Spleen (tissue), 11 donors: ENCODE measurements around the gene EPHB2. TPM values are rescaled to one million over a fixed set of nuclear protein-coding genes. Genes with fewer than 3 reads are reported as not detected.
"Not testable (repeated sequence)": the region's sequence is repeated elsewhere in the genome, so short reads cannot be mapped to it uniquely, and the experiment has no call there.

Experiments used
- DNase-seq: peaks from one replicate; pipeline ENCODE4 v3.0.0-alpha.2; 2020
- H3K27ac ChIP-seq, 8 donors: fragments of 200-600 bp; sonication (generic) in 7 of 8; 1 replicate in 4 of 8; 2 replicates in 4 of 8; pipeline versions ENCODE4 v1.5.0 to v1.8.0; 2016 to 2021; ENCODE audit warnings: inconsistent platforms in 4 of 8, mild to moderate bottlenecking in 4 of 8, moderate library complexity in 1 of 8
- H3K27me3 ChIP-seq, 7 donors: fragments of 200-600 bp; sonication (generic) in 6 of 7; replicated peaks in 1 of 7; 1 replicate in 4 of 7; 2 replicates in 3 of 7; pipeline versions ENCODE4 v1.5.0 to v1.8.0; 2016 to 2021; ENCODE audit warnings: inconsistent platforms in 3 of 7, mild to moderate bottlenecking in 1 of 7
- H3K36me3 ChIP-seq, 6 donors: fragments of 200-600 bp; sonication (generic) in 5 of 6; 1 replicate in 4 of 6; 2 replicates in 2 of 6; pipeline versions ENCODE4 v1.5.0 to v1.8.0; 2016 to 2021; ENCODE audit warnings: inconsistent platforms in 2 of 6
- H3K4me1 ChIP-seq, 6 donors: fragments of 200-600 bp; sonication (generic) in 5 of 6; 1 replicate in 3 of 6; 2 replicates in 3 of 6; pipeline versions ENCODE4 v1.5.0 to v1.8.0; 2016 to 2021; ENCODE audit warnings: inconsistent platforms in 3 of 6
- H3K4me3 ChIP-seq, 8 donors: fragments of 200-600 bp; sonication (generic) in 7 of 8; 1 replicate in 4 of 8; 2 replicates in 4 of 8; pipeline versions ENCODE4 v1.5.0 to v1.8.0; 2016 to 2021; ENCODE audit warnings: inconsistent platforms in 4 of 8, mild to moderate bottlenecking in 4 of 8, moderate library complexity in 2 of 8
- H3K9me3 ChIP-seq, 8 donors: fragments of 200-600 bp; sonication (generic) in 7 of 8; 1 replicate in 4 of 8; 2 replicates in 4 of 8; pipeline versions ENCODE4 v1.5.0 to v1.8.0; 2016 to 2021; ENCODE audit warnings: inconsistent platforms in 4 of 8
- CTCF ChIP-seq, 11 experiments: fragments of 200-600 bp in 7 of 11; fragments of 450-650 bp in 4 of 11; sonication (generic) in 4 of 11; IDR thresholded peaks in 8 of 11; conservative IDR thresholded peaks in 3 of 11; 1 replicate in 7 of 11; 2 replicates in 4 of 11; pipeline versions ENCODE4 v1.4.0 to v1.8.0; 2016 to 2021; ENCODE audit warnings: antibody characterized with exemption in 11 of 11, inconsistent platforms in 4 of 11, mild to moderate bottlenecking in 1 of 11
- POLR2A ChIP-seq, 3 donors: fragments of 450-650 bp; IDR thresholded peaks; one replicate each; pipeline ENCODE4 v1.5.1; 2017; ENCODE audit warnings: antibody characterized with exemption in 3 of 3, mild to moderate bottlenecking in 1 of 3
- POLR2AphosphoS5 ChIP-seq, 3 donors: sonication (generic); formaldehyde crosslinking; IDR thresholded peaks; one replicate each; pipeline ENCODE4 v1.5.1; 2017; ENCODE audit warnings: antibody characterized with exemption in 3 of 3
- WGBS, 5 donors: extraction: QIAGEN DNeasy Blood & Tissue Kit in 3 of 5; methylation state at CpG; one replicate each; pipeline versions ENCODE4 v1.1.5 to v1.1.7; 2013 to 2018; 5-methylcytosine and 5-hydroxymethylcytosine counted together
- intact Hi-C: fragments of 100-400 bp; cut with DNase I; formaldehyde crosslinking; loops from one replicate; pipeline ENCODE4 v1.15.0; 2023; ENCODE audit warnings: low total_unique reads
- polyA plus RNA-seq, 3 donors: library from polyadenylated mRNA; stranded (reverse); fragments of 200-250 nt; gene quantifications; one replicate each; pipeline ENCODE4 v1.2.1, GENCODE V29; 2013
- total RNA-seq, 7 donors: library from RNA; depleted of rRNA in 3 of 7; stranded (reverse); fragments of >200 nt in 3 of 7; fragmentation: NEBNext Ultra II Directional in 4 of 7; extraction: Animal tissue kit (Norgen Biotek cat#: 25700) in 4 of 7; gene quantifications; one replicate each; pipeline versions ENCODE4 v1.1.0 to v1.2.1, GENCODE V29; 2016 to 2021
- donor health status: healthy with polysubstance abuse.
- donor health status: DM: no; HTN: no; CAD: no; lungs with moderate emphysema.
- donor health status: DM: no; HTN: no; CAD: no.
- donor health status: Bipolar disorder and iron deficiency.
- donor health status: healthy.
- donor health status: DM: no; HTN: no; CAD: no.
- donor health status: DM: yes; HTN: yes; CAD: no.

EPHB2 gene
- total and polyA plus RNA-seq, 10 donors = 0.67 to 9.3 (median 6.3) TPM

GRCh38 chr1:22665752-22666151, 44.9 kb upstream of the EPHB2 start:
- no peak for DNase-seq
- Histone ChIP-seq H3K36me3 (peaks cover 0 to 8% (median 0%) of the 10 kb centered on the region in 6 donors), H3K27me3 (peaks cover 0 to 18% (median 0%) of the 10 kb centered on the region in 7 donors), H3K4me3 (no peak overlapping the region), H3K4me1 (peaks cover 0 to 30% (median 14%) of the 10 kb centered on the region in 6 donors), H3K9me3 (no peaks in the 10 kb centered on the region), H3K27ac (peak overlapping the region in 3 of 8 donors; percentile 23 to 54 (median 26))
- intact Hi-C loops = loop anchor here (10.0 kb wide), 1 partner anchor 269 kb away; no protein-coding TSS in a partner anchor
- 40 to 76% (median 56%) methylated on average over 7 of the region's 7 CpGs for WGBS, 5 donors
- TF ChIP-seq CTCF (IDR thresholded peaks at IDR 0.05 in 8 of 11, conservative IDR thresholded peaks at IDR 0.05 in 3 of 11) (peak in 9 of 11 experiments; percentile 13 to 67 (median 51)), POLR2AphosphoS5 (IDR thresholded peaks at IDR 0.05) (no peak)

- peaks cover 0 to 24% (median 0%) of the 10 kb centered on the region in 7 donors for H3K27me3 ChIP-seq
- no peak overlapping the region for H3K4me3 ChIP-seq
- peaks cover 0 to 30% (median 14%) of the 10 kb centered on the region in 6 donors for H3K4me1 ChIP-seq
- DNase-seq = no peak
- TF ChIP-seq CTCF (IDR thresholded peaks at IDR 0.05 in 8 of 11, conservative IDR thresholded peaks at IDR 0.05 in 3 of 11) = no peak
- TF ChIP-seq POLR2A (IDR thresholded peaks at IDR 0.05) = no peak
- no peak for TF ChIP-seq POLR2AphosphoS5 (IDR thresholded peaks at IDR 0.05)
- H3K36me3 ChIP-seq = peaks cover 0 to 2% (median 0%) of the 10 kb centered on the region in 6 donors
- no peaks in the 10 kb centered on the region for H3K9me3 ChIP-seq
- intact Hi-C loops = loop anchor here (10.0 kb wide), 1 partner anchor 268 kb away; no protein-coding TSS in a partner anchor
- 39 to 57% (median 48%) methylated on average over 2 of the region's 2 CpGs for WGBS, 5 donors
- H3K27ac ChIP-seq = peak overlapping the region in 3 of 8 donors; percentile 28 to 54 (median 32)
Measured at GRCh38 chr1:22666412-22666811, 44.2 kb upstream of the EPHB2 start.

- H3K4me1 ChIP-seq = peaks cover 0 to 30% (median 14%) of the 10 kb centered on the region in 6 donors
- WGBS, 5 donors = 66 to 94% (median 89%) methylated on average over 2 of the region's 2 CpGs
- DNase-seq = not testable (repeated sequence)
Measured at GRCh38 chr1:22668840-22669239, 41.8 kb upstream of the EPHB2 start.

GRCh38 chr1:22670352-22670975, 40.2 kb upstream of the EPHB2 start:
- 63 to 74% (median 68%) methylated on average over 12 of the region's 12 CpGs for whole genome bisulfite sequencing, 5 donors
- DNase-seq = no peak
- intact Hi-C loops = no loop called here

More at GRCh38 chr1:22668840-22669239, 41.8 kb upstream of the EPHB2 start:
- H3K36me3 ChIP-seq, H3K4me3 ChIP-seq, H3K9me3 ChIP-seq, H3K27ac ChIP-seq: not testable (repeated sequence)
- intact Hi-C loops = loop anchor here (10.0 kb wide), 1 partner anchor 266 kb away; no protein-coding TSS in a partner anchor
- H3K27me3 ChIP-seq = peaks cover 0 to 48% (median 0%) of the 10 kb centered on the region in 7 donors

More at GRCh38 chr1:22670352-22670975, 40.2 kb upstream of the EPHB2 start:
- Histone ChIP-seq H3K27me3 (peaks cover 0 to 59% (median 0%) of the 10 kb centered on the region in 7 donors), H3K4me3 (no peak overlapping the region), H3K4me1 (peaks cover 0 to 30% (median 14%) of the 10 kb centered on the region in 6 donors), H3K9me3 (no peaks in the 10 kb centered on the region), H3K36me3 (no peaks in the 10 kb centered on the region), H3K27ac (no peak overlapping the region)
- TF ChIP-seq POLR2AphosphoS5 (IDR thresholded peaks at IDR 0.05) = no peak
- no peak for TF ChIP-seq CTCF (IDR thresholded peaks at IDR 0.05 in 8 of 11, conservative IDR thresholded peaks at IDR 0.05 in 3 of 11)
- no peak for TF ChIP-seq POLR2A (IDR thresholded peaks at IDR 0.05)
